IMR-90 (cell line): ENCODE results near the gene MT1X. TPM values are rescaled to one million over a fixed set of nuclear protein-coding genes. Genes with fewer than 3 reads are reported as not detected.
A peak's percentile ranks its signal among the peaks of the same experiment; 100 is the strongest.

Source experiments
- ATAC-seq: fragments of 200-7000 bp; cut with Tn5 transposase; 2 replicates; pipeline ENCODE4 v1.9.1; 2020; ENCODE audit warnings: low read depth, mild to moderate bottlenecking, moderate library complexity
- BruUV-seq: library from RNA; stranded (reverse); fragments of 400-500 nt; replicated peaks from 2 replicates; lab custom pipeline; 2021; lab: Mats Ljungman, UMichigan
- CTCF ChIA-PET: fragments of 300-600 bp; formaldehyde crosslinking; extraction: SDS; loops from one replicate; lab custom pipeline; 2021; ENCODE audit warnings: antibody characterized with exemption; lab: Yijun Ruan, JAX
- POLR2A ChIA-PET: fragments of 300-600 bp; sonication (Branson Sonifier 250); formaldehyde crosslinking; loops from one replicate; lab custom pipeline; 2022; ENCODE audit warnings: antibody characterized with exemption; ENCODE audit not compliant: unreplicated experiment; lab: Charles Lee
- DNase-seq: peaks from one replicate; pipeline ENCODE4 v3.0.0; 2013
- H2AFZ ChIP-seq: replicated peaks from 2 replicates; pipeline ENCODE3; 2013; ENCODE audit warnings: low read length, mild to moderate bottlenecking; ENCODE audit not compliant: poor library complexity
- H2AK5ac ChIP-seq: 2 replicates; pipeline ENCODE4 v1.6.1; 2013; ENCODE audit warnings: low read depth, low read length, inconsistent platforms
- H2AK9ac ChIP-seq: replicated peaks from 2 replicates; pipeline ENCODE3; 2013; ENCODE audit warnings: mild to moderate bottlenecking, low read depth, low read length, moderate library complexity; ENCODE audit not compliant: poor library complexity
- H2BK120ac ChIP-seq: 2 replicates; pipeline ENCODE4 v1.6.1; 2013; ENCODE audit warnings: low read depth, low read length, inconsistent platforms
- H2BK15ac ChIP-seq: 3 replicates; pipeline ENCODE4 v1.6.1; 2013; ENCODE audit warnings: low read depth, low read length, inconsistent platforms
- H2BK20ac ChIP-seq: 2 replicates; pipeline ENCODE4 v1.6.1; 2013; ENCODE audit warnings: low read depth, mild to moderate bottlenecking, inconsistent platforms, low read length, moderate library complexity
- H2BK5ac ChIP-seq: 2 replicates; pipeline ENCODE4 v1.6.1; 2013; ENCODE audit warnings: mild to moderate bottlenecking, low read depth, low read length, inconsistent platforms; ENCODE audit not compliant: poor library complexity, severe bottlenecking
- H3K14ac ChIP-seq: replicated peaks from 2 replicates; pipeline ENCODE4 v1.6.1; 2013; ENCODE audit warnings: low read depth, low read length, inconsistent platforms
- H3K18ac ChIP-seq: 2 replicates; pipeline ENCODE4 v1.6.1; 2013; ENCODE audit warnings: low read depth, low read length, control low read depth
- H3K23ac ChIP-seq: 2 replicates; pipeline ENCODE4 v1.6.1; 2013; ENCODE audit warnings: low read depth, low read length, inconsistent platforms
- H3K27ac ChIP-seq: 2 replicates; pipeline ENCODE4 v1.5.1; 2013; ENCODE audit warnings: mild to moderate bottlenecking, control low read depth, low read length; ENCODE audit not compliant: insufficient read depth
- H3K27me3 ChIP-seq: 2 replicates; pipeline ENCODE4 v1.6.1; 2013; ENCODE audit warnings: low read length; ENCODE audit not compliant: control insufficient read depth, insufficient read depth
- H3K36me3 ChIP-seq: 2 replicates; pipeline ENCODE4 v1.6.1; 2013; ENCODE audit warnings: low read length, mixed read lengths; ENCODE audit not compliant: control insufficient read depth, insufficient read depth
- H3K4ac ChIP-seq: 2 replicates; pipeline ENCODE4 v1.6.1; 2013; ENCODE audit warnings: low read depth, low read length, inconsistent platforms
- H3K4me1 ChIP-seq: 2 replicates; pipeline ENCODE4 v1.6.1; 2013; ENCODE audit warnings: low read length, mixed read lengths; ENCODE audit not compliant: control insufficient read depth, insufficient read depth
- H3K4me2 ChIP-seq: 2 replicates; pipeline ENCODE4 v1.6.1; 2013; ENCODE audit warnings: low read depth, mild to moderate bottlenecking, control low read depth, low read length, moderate library complexity
- H3K4me3 ChIP-seq: 2 replicates; pipeline ENCODE4 v1.5.1; 2013; ENCODE audit warnings: low read depth, mild to moderate bottlenecking, control low read depth, low read length, moderate library complexity; ENCODE audit not compliant: insufficient read depth
- H3K56ac ChIP-seq: 2 replicates; pipeline ENCODE4 v1.6.1; 2013; ENCODE audit warnings: low read length, inconsistent platforms; ENCODE audit not compliant: insufficient read depth; ENCODE audit errors: extremely low read depth
- H3K79me1 ChIP-seq, 2 experiments: 2 replicates each; pipeline ENCODE4 v1.6.1; 2013; ENCODE audit warnings: low read length in 2 of 2, inconsistent platforms in 1 of 2, low read depth in 1 of 2
- H3K9ac ChIP-seq: 2 replicates; pipeline ENCODE4 v1.6.1; 2013; ENCODE audit warnings: low read depth, low read length, control low read depth
- H3K9me1 ChIP-seq: 2 replicates; pipeline ENCODE4 v1.6.1; 2013; ENCODE audit warnings: low read length, inconsistent platforms; ENCODE audit not compliant: insufficient read depth
- H3K9me3 ChIP-seq: 2 replicates; pipeline ENCODE4 v1.6.1; 2013; ENCODE audit warnings: low read length; ENCODE audit not compliant: control insufficient read depth, insufficient read depth
- H4K20me1 ChIP-seq: 2 replicates; pipeline ENCODE4 v1.6.1; 2013; ENCODE audit warnings: low read length, inconsistent platforms; ENCODE audit not compliant: insufficient read depth
- H4K5ac ChIP-seq: 2 replicates; pipeline ENCODE4 v1.6.1; 2013; ENCODE audit warnings: mild to moderate bottlenecking, low read depth, low read length, control low read depth
- H4K8ac ChIP-seq, 2 experiments: 2 replicates each; pipeline ENCODE4 v1.6.1; 2013; ENCODE audit warnings: low read depth in 2 of 2, low read length in 2 of 2, control low read depth in 1 of 2, inconsistent platforms in 1 of 2
- H4K91ac ChIP-seq: 2 replicates; pipeline ENCODE4 v1.6.1; 2013; ENCODE audit warnings: low read depth, low read length, inconsistent platforms; ENCODE audit not compliant: insufficient read depth
- CHD1 ChIP-seq: IDR thresholded peaks from 2 replicates; pipeline ENCODE4 v1.6.1; 2012; ENCODE audit warnings: low read depth, low read length, improper control_type of control experiment
- RAD21 ChIP-seq: IDR thresholded peaks from 2 replicates; pipeline ENCODE4 v1.6.1; 2012; ENCODE audit warnings: low read length, improper control_type of control experiment
- WGBS, 2 experiments: methylation state at CpG; one replicate each; pipeline versions ENCODE4 v1.1.5 to v1.1.7; 2013; ENCODE audit warnings: missing lambda C conversion rate in 2 of 2; ENCODE audit not compliant: insufficient read length in 1 of 2; ENCODE audit errors: extremely low coverage in 2 of 2; 5-methylcytosine and 5-hydroxymethylcytosine counted together
- dilution Hi-C: fragments of 300-500 bp; cut with HindIII; formaldehyde crosslinking; loops from one replicate; pipeline ENCODE4 v1.14.3; 2018; ENCODE audit warnings: low sequenced_read_pairs; ENCODE audit not compliant: unreplicated experiment
- in situ Hi-C: fragments of 300-500 bp; cut with MboI; formaldehyde crosslinking; loops from 3 replicates; pipeline ENCODE4 v1.14.3; 2019; ENCODE audit warnings: low sequenced_read_pairs, inconsistent platforms, mixed read lengths
- intact Hi-C: fragments of 100-400 bp; cut with micrococcal nuclease; formaldehyde crosslinking; loops from 2 replicates; pipeline ENCODE4 v1.10.0; 2022
- polyA plus RNA-seq, 3 experiments: library from polyadenylated mRNA; depleted of rRNA; stranded (reverse); fragments of >200 nt; gene quantifications; 2 replicates each; pipeline ENCODE4 v1.2.3, GENCODE V29; 2012; ENCODE audit warnings: low replicate concordance in 1 of 3
- total RNA-seq: library from RNA; depleted of rRNA; stranded (reverse); fragments of >200 nt; gene quantifications from 2 replicates; pipeline ENCODE4 v1.2.3, GENCODE V29; 2012
- TF ChIP-seq, protein P1 (sequence below): conservative IDR thresholded peaks from 2 replicates; pipeline ENCODE4 v1.5.1; 2012; ENCODE audit warnings: mild to moderate bottlenecking, low read depth, low read length, improper control_type of control experiment

MT1X gene
- total and polyA plus RNA-seq, 2 of the 4 experiments (the other 2 are of a cell fraction), result 5.6 to 170 TPM

DNA sequence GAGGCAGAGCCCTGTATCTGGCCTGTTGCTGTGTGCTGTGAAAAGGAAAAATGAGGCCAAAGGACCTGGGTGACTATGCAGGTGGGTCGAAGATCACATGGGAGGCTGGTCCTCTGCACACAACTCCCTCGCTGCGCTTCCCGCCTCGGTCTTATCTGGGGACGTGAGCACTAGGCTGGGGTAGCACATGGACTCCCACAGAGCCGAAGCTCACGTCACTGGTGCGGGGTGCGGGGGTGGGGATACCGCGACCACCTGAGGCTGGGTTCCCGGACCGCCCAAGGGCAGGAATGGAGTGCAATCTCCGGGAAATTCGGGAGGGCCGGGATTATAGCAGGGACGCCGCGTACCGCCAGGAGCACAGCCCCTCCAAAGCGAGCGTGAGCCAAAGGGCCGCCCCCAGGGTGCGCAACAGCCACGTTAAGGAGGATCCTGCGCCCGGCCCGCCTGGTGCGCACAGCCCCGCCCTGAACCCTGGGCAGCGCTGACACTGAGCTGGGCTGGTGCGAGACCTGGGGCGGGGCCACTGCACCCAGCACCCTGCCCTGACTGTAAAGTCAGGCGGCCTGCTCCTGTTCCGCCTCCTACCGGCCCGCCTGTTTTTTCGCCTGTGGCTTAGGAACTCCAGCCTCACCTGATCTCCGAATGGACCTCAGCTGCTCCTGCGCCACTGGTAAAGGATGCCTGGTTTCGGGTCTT, 39.0 kb upstream of the MT1X start:
- Histone ChIP-seq H2AK5ac (no peak overlapping the region), H3K9me1 (0 out of 2 replicates have a peak, but pooled peaks cover 3% of the 10 kb centered on the region), H3K56ac (no peak overlapping the region), H3K23ac (no peak overlapping the region), H3K4ac (no peak overlapping the region), H3K36me3 (no peaks in the 10 kb centered on the region), H3K27me3 (peaks cover 90% of the 10 kb centered on the region), H2BK120ac (no peak overlapping the region), H3K9ac (no peak overlapping the region), H3K9me3 (0 out of 2 replicates have a peak, but pooled peaks cover 2% of the 10 kb centered on the region), H3K14ac (no peak overlapping the region), H3K4me1 (no peaks in the 10 kb centered on the region; the same call in 1 of the 2 replicates), H3K18ac (no peak overlapping the region), H4K91ac (no peak overlapping the region), H2AFZ (peak overlapping the region; percentile 83), H2BK5ac (no peak overlapping the region), H2AK9ac (no peak overlapping the region), H3K27ac (no peak overlapping the region), H3K4me3 (no peak overlapping the region), H3K4me2 (peak overlapping the region; percentile 23; the same call in 1 of the 2 replicates), H4K5ac (no peak overlapping the region), H2BK15ac (no peak overlapping the region), H3K79me1 (no peaks in the 10 kb centered on the region), H4K20me1 (no peaks in the 10 kb centered on the region; the same call in 1 of the 2 replicates), H2BK20ac (no peak overlapping the region), H4K8ac (no peak overlapping the region)
- in situ Hi-C loops, result no loop called here
- TF ChIP-seq RAD21, result no peak
- TF ChIP-seq CHD1, result no peak
- TF ChIP-seq, protein P1, sequence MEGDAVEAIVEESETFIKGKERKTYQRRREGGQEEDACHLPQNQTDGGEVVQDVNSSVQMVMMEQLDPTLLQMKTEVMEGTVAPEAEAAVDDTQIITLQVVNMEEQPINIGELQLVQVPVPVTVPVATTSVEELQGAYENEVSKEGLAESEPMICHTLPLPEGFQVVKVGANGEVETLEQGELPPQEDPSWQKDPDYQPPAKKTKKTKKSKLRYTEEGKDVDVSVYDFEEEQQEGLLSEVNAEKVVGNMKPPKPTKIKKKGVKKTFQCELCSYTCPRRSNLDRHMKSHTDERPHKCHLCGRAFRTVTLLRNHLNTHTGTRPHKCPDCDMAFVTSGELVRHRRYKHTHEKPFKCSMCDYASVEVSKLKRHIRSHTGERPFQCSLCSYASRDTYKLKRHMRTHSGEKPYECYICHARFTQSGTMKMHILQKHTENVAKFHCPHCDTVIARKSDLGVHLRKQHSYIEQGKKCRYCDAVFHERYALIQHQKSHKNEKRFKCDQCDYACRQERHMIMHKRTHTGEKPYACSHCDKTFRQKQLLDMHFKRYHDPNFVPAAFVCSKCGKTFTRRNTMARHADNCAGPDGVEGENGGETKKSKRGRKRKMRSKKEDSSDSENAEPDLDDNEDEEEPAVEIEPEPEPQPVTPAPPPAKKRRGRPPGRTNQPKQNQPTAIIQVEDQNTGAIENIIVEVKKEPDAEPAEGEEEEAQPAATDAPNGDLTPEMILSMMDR, result peak; percentile 9; the same call in 1 of the 2 replicates
- ChIA-PET CTCF (no interaction called here), POLR2A (no interaction called here)
- no peak for DNase-seq
- 7% methylated on average over 22 of the region's 42 CpGs; no CpG with 5 or more reads in 1 of the 2 experiments for WGBS, 2 experiments
- intact Hi-C loops, result no loop called here
- no TSS peak for BruUV-seq
- dilution Hi-C loops, result no loop called here
- peak; percentile 83 for ATAC-seq
